H9 (cell line): ENCODE data around the gene AK9. TPM values are rescaled to one million over a fixed set of nuclear protein-coding genes. Genes with fewer than 3 reads are reported as not detected.

Experiments
- DNase-seq: peaks from one replicate; pipeline ENCODE4 v3.0.0-alpha.2; 2017
- H2AFZ ChIP-seq: one replicate; pipeline ENCODE4 v1.6.1; 2013; ENCODE audit warnings: mild to moderate bottlenecking, low read length, control low read depth, moderate library complexity
- H2AK5ac ChIP-seq: 2 replicates; pipeline ENCODE4 v1.6.1; 2013; ENCODE audit warnings: low read length, control low read depth, mixed read lengths; ENCODE audit not compliant: insufficient read length
- H2BK120ac ChIP-seq: one replicate; pipeline ENCODE4 v1.6.1; 2013; ENCODE audit warnings: low read depth, mild to moderate bottlenecking, low read length, control low read depth, inconsistent platforms; ENCODE audit not compliant: poor library complexity, severe bottlenecking
- H2BK12ac ChIP-seq: 2 replicates; pipeline ENCODE4 v1.6.1; 2013; ENCODE audit warnings: low read length, control low read depth, mixed read lengths, low read depth; ENCODE audit not compliant: insufficient read length
- H2BK15ac ChIP-seq: 2 replicates; pipeline ENCODE4 v1.6.1; 2013; ENCODE audit warnings: low read depth, low read length, control low read depth
- H2BK20ac ChIP-seq: one replicate; pipeline ENCODE4 v1.6.1; 2013; ENCODE audit warnings: low read depth, mild to moderate bottlenecking, low read length, control low read depth, inconsistent platforms; ENCODE audit not compliant: poor library complexity, severe bottlenecking
- H2BK5ac ChIP-seq: 2 replicates; pipeline ENCODE4 v1.6.1; 2013; ENCODE audit warnings: low read length, control low read depth, mixed read lengths; ENCODE audit not compliant: insufficient read length
- H3K14ac ChIP-seq: 2 replicates; pipeline ENCODE4 v1.6.1; 2013; ENCODE audit warnings: low read length, control low read depth; ENCODE audit not compliant: insufficient read depth
- H3K18ac ChIP-seq: 2 replicates; pipeline ENCODE4 v1.6.1; 2013; ENCODE audit warnings: low read depth, mild to moderate bottlenecking, mixed read lengths, low read length, control low read depth; ENCODE audit not compliant: insufficient read length
- H3K23ac ChIP-seq: 2 replicates; pipeline ENCODE4 v1.6.1; 2013; ENCODE audit warnings: low read length, control low read depth, mixed read lengths, low read depth; ENCODE audit not compliant: insufficient read length
- H3K23me2 ChIP-seq: 2 replicates; pipeline ENCODE4 v1.6.1; 2013; ENCODE audit warnings: low read depth, mild to moderate bottlenecking, mixed read lengths, low read length, control low read depth; ENCODE audit not compliant: insufficient read length, poor library complexity, severe bottlenecking
- H3K27ac ChIP-seq: 2 replicates; pipeline ENCODE4 v1.5.1; 2013; ENCODE audit warnings: low read length, control low read depth, mixed read lengths, low read depth; ENCODE audit not compliant: insufficient read length
- H3K27me3 ChIP-seq: 2 replicates; pipeline ENCODE4 v1.6.1; 2013; ENCODE audit warnings: low read length, control low read depth, inconsistent platforms; ENCODE audit not compliant: insufficient read depth
- H3K4ac ChIP-seq: 2 replicates; pipeline ENCODE4 v1.6.1; 2013; ENCODE audit warnings: low read depth, mild to moderate bottlenecking, control low read depth, inconsistent platforms, low read length, moderate library complexity
- H3K4me1 ChIP-seq: 2 replicates; pipeline ENCODE4 v1.6.1; 2013; ENCODE audit warnings: low read length, control low read depth, inconsistent platforms; ENCODE audit not compliant: insufficient read depth
- H3K4me2 ChIP-seq: 2 replicates; pipeline ENCODE4 v1.6.1; 2013; ENCODE audit warnings: low read length, control low read depth, mixed read lengths; ENCODE audit not compliant: insufficient read length, insufficient read depth
- H3K56ac ChIP-seq: 2 replicates; pipeline ENCODE4 v1.6.1; 2013; ENCODE audit warnings: low read depth, mild to moderate bottlenecking, mixed read lengths, low read length, control low read depth; ENCODE audit not compliant: insufficient read length
- H3K79me1 ChIP-seq: 2 replicates; pipeline ENCODE4 v1.6.1; 2013; ENCODE audit warnings: low read depth, mild to moderate bottlenecking, moderate library complexity, low read length, control low read depth, inconsistent platforms; ENCODE audit not compliant: insufficient read depth, poor library complexity, severe bottlenecking
- H3K79me2 ChIP-seq: 2 replicates; pipeline ENCODE4 v1.6.1; 2013; ENCODE audit warnings: low read length, control low read depth, inconsistent platforms; ENCODE audit not compliant: insufficient read depth
- H3K9ac ChIP-seq: 2 replicates; pipeline ENCODE4 v1.6.1; 2013; ENCODE audit warnings: low read length, control low read depth, mixed read lengths; ENCODE audit not compliant: insufficient read length; ENCODE audit errors: extremely low read depth
- H3K9me3 ChIP-seq: one replicate; pipeline ENCODE4 v1.6.1; 2013; ENCODE audit warnings: low read depth, low read length, inconsistent platforms; ENCODE audit not compliant: control insufficient read depth
- H3T11ph ChIP-seq: one replicate; pipeline ENCODE4 v1.6.1; 2013; ENCODE audit warnings: mild to moderate bottlenecking, low read length, control low read depth, inconsistent platforms
- H4K20me1 ChIP-seq: one replicate; pipeline ENCODE4 v1.6.1; 2013; ENCODE audit not compliant: control insufficient read depth, insufficient read length, insufficient read depth
- H4K5ac ChIP-seq: 2 replicates; pipeline ENCODE4 v1.6.1; 2013; ENCODE audit warnings: low read depth, mild to moderate bottlenecking, mixed read lengths, low read length, control low read depth; ENCODE audit not compliant: insufficient read length
- H4K8ac ChIP-seq: replicated peaks from 2 replicates; pipeline ENCODE4 v1.6.1; 2013; ENCODE audit warnings: low read length, control low read depth, mixed read lengths, low read depth; ENCODE audit not compliant: insufficient read length
- H4K91ac ChIP-seq: 2 replicates; pipeline ENCODE4 v1.6.1; 2013; ENCODE audit warnings: low read depth, mild to moderate bottlenecking, moderate library complexity, mixed read lengths, low read length, control low read depth; ENCODE audit not compliant: insufficient read length
- H3K27ac Mint-ChIP-seq, 3 experiments: 2 replicates in 2 of 3; 3 replicates in 1 of 3; pipeline ENCODE4 v1.8.0; 2020 to 2021; ENCODE audit warnings: mixed read lengths in 3 of 3, mild to moderate bottlenecking in 1 of 3, moderate library complexity in 1 of 3
- H3K27me3 Mint-ChIP-seq: 2 replicates; pipeline ENCODE4 v1.8.0; 2021; ENCODE audit warnings: low read depth, mild to moderate bottlenecking, moderate library complexity, mixed read lengths
- H3K36me3 Mint-ChIP-seq, 3 experiments: 2 replicates in 2 of 3; 3 replicates in 1 of 3; pipeline ENCODE4 v1.8.0; 2020 to 2021; ENCODE audit warnings: low read depth in 3 of 3, mixed read lengths in 3 of 3; ENCODE audit not compliant: insufficient read depth in 1 of 3
- H3K4me1 Mint-ChIP-seq, 2 experiments: 2 replicates each; pipeline ENCODE4 v1.8.0; 2020; ENCODE audit warnings: mixed read lengths in 2 of 2
- H3K4me3 Mint-ChIP-seq, 2 experiments: 2 replicates in 1 of 2; 3 replicates in 1 of 2; pipeline ENCODE4 v1.8.0; 2020 to 2021; ENCODE audit warnings: mild to moderate bottlenecking in 2 of 2, mixed read lengths in 2 of 2, moderate library complexity in 1 of 2
- H3K9me3 Mint-ChIP-seq, 2 experiments: 2 replicates in 1 of 2; 3 replicates in 1 of 2; pipeline ENCODE4 v1.8.0; 2020; ENCODE audit warnings: mild to moderate bottlenecking in 2 of 2, mixed read lengths in 2 of 2, moderate library complexity in 1 of 2
- WGBS: extraction: QIAGEN DNeasy Blood & Tissue Kit; methylation state at CpG from one replicate; pipeline ENCODE4 v1.1.7; 2013; ENCODE audit warnings: missing lambda C conversion rate, low lambda C conversion rate, mixed read lengths; ENCODE audit not compliant: insufficient read length; ENCODE audit errors: extremely low coverage; 5-methylcytosine and 5-hydroxymethylcytosine counted together
- total RNA-seq: library from RNA; stranded (reverse); gene quantifications from 2 replicates; pipeline ENCODE4 v1.2.1, GENCODE V29; 2021
- TF ChIP-seq, protein P1 (sequence below): fragments of 200-600 bp; sonication (generic); conservative IDR thresholded peaks from 3 replicates; pipeline ENCODE4 v1.8.0; 2021; ENCODE audit warnings: antibody characterized with exemption, mild to moderate bottlenecking

AK9 gene
- total RNA-seq, 1 experiment from 2014 or later: 2.3 TPM

- Mint-ChIP-seq H3K4me3 (no peak overlapping the region), H3K27me3 (peaks cover 11% of the 10 kb centered on the region), H3K4me1 (peaks cover 16 to 23% of the 10 kb centered on the region in 2 experiments), H3K27ac (no peak overlapping the region), H3K36me3 (peaks cover 3 to 23% (median 20%) of the 10 kb centered on the region in 3 experiments; a peak in 5 of 7 replicates), H3K9me3 (peaks cover 18 to 22% of the 10 kb centered on the region in 2 experiments; a peak in 4 of 5 replicates)
- H3K79me1 ChIP-seq: no peaks in the 10 kb centered on the region
- no peak overlapping the region for H3K4me2 ChIP-seq
- H2BK12ac ChIP-seq: no peak overlapping the region
- no CpG with 5 or more reads among the region's 2 CpGs for WGBS
- H2AFZ ChIP-seq: no peak overlapping the region
- no peak overlapping the region for H4K8ac ChIP-seq
- no peak overlapping the region for H3K4ac ChIP-seq
- H2BK20ac ChIP-seq: no peak overlapping the region
- H3T11ph ChIP-seq: no peak overlapping the region
- TF ChIP-seq, protein P1, sequence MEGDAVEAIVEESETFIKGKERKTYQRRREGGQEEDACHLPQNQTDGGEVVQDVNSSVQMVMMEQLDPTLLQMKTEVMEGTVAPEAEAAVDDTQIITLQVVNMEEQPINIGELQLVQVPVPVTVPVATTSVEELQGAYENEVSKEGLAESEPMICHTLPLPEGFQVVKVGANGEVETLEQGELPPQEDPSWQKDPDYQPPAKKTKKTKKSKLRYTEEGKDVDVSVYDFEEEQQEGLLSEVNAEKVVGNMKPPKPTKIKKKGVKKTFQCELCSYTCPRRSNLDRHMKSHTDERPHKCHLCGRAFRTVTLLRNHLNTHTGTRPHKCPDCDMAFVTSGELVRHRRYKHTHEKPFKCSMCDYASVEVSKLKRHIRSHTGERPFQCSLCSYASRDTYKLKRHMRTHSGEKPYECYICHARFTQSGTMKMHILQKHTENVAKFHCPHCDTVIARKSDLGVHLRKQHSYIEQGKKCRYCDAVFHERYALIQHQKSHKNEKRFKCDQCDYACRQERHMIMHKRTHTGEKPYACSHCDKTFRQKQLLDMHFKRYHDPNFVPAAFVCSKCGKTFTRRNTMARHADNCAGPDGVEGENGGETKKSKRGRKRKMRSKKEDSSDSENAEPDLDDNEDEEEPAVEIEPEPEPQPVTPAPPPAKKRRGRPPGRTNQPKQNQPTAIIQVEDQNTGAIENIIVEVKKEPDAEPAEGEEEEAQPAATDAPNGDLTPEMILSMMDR: no peak
- H3K23me2 ChIP-seq: peaks cover 11% of the 10 kb centered on the region
- peaks cover 2% of the 10 kb centered on the region; the same call in 1 of the 2 replicates for H3K79me2 ChIP-seq
- no peak for DNase-seq
- H3K27ac ChIP-seq: no peak overlapping the region
- H3K4me1 ChIP-seq: 0 out of 2 replicates have a peak, but pooled peaks cover 2% of the 10 kb centered on the region
- H3K23ac ChIP-seq: no peak overlapping the region
- H3K27me3 ChIP-seq: no peaks in the 10 kb centered on the region
- no peak overlapping the region for H2BK5ac ChIP-seq
- H3K9me3 ChIP-seq: no peaks in the 10 kb centered on the region
- no peak overlapping the region for H3K14ac ChIP-seq
- no peak overlapping the region for H2BK15ac ChIP-seq
- no peak overlapping the region for H4K91ac ChIP-seq
- H3K18ac ChIP-seq: no peak overlapping the region
- no peak overlapping the region for H4K5ac ChIP-seq
- H4K20me1 ChIP-seq: no peaks in the 10 kb centered on the region
- H2BK120ac ChIP-seq: no peak overlapping the region
- no peak overlapping the region for H2AK5ac ChIP-seq
- no peak overlapping the region for H3K9ac ChIP-seq
- no peak overlapping the region for H3K56ac ChIP-seq
Observed at GRCh38 chr6:109687271-109687761, 3.7 kb downstream of the AK9 start.
